IMR-90 (cell line): ENCODE measurements around the gene UQCC5. TPM values are rescaled to one million over a fixed set of nuclear protein-coding genes. Genes with fewer than 3 reads are reported as not detected.

Source experiments
- microRNA-seq, 2 experiments: library from miRNA; stranded (forward) in 1 of 2; unstranded in 1 of 2; fragments of 10-50 nt in 1 of 2; fragments of <30 nt in 1 of 2; gene quantifications in 1 of 2; microRNA quantifications in 1 of 2; one replicate each; pipeline versions ENCODE3 to v1.1.0; 2013 to 2020; ENCODE audit not compliant: insufficient read depth in 1 of 2, insufficient read length in 1 of 2, unreplicated experiment in 1 of 2
- polyA plus RNA-seq, 3 experiments: library from polyadenylated mRNA; depleted of rRNA; stranded (reverse); fragments of >200 nt; gene quantifications; 2 replicates each; pipeline ENCODE4 v1.2.3, GENCODE V29; 2012; ENCODE audit warnings: low replicate concordance in 1 of 3
- small RNA-seq, 5 experiments: library from RNA; depleted of rRNA; stranded (forward); fragments of <200 nt; gene quantifications; one replicate each; pipeline ENCODE3, GENCODE V24; 2012
- total RNA-seq: library from RNA; depleted of rRNA; stranded (reverse); fragments of >200 nt; gene quantifications from 2 replicates; pipeline ENCODE4 v1.2.3, GENCODE V29; 2012; rRNA removed

The UQCC5 gene
- total and polyA plus RNA-seq, 2 of the 4 experiments (the other 2 are of a cell fraction) = 1.1 to 16.9 TPM

Small RNA genes lying within 50 kb of the gene (microRNA-seq; reads per million reads assigned to microRNA genes)
- not detected for gene RNU6-856P (ENCODE audit: insufficient read depth, insufficient read length)
- not detected for gene RNU6ATAC16P (ENCODE audit: insufficient read depth, insufficient read length)

Small RNA genes lying within 50 kb of the gene (small RNA-seq; reads per million reads assigned to genes)
- gene RNU6-856P (0 reads per million in 5 experiments), gene RNU6ATAC16P (0 reads per million in 5 experiments)

Other genes starting within 250 kb of the UQCC5 start
- gene GLYCTK, start 248.8 kb upstream of the UQCC5 start, total RNA-seq = 6.4 and 6.8 TPM in 2 replicates
- 13.9 and 15.6 TPM in 2 replicates for gene GLYCTK, start 248.8 kb upstream of the UQCC5 start, polyA plus RNA-seq (2012; rRNA removed)
- gene DNAH1, start 220.3 kb upstream of the UQCC5 start, total RNA-seq = 1.7 and 2.0 TPM in 2 replicates
- 3.8 and 4.0 TPM in 2 replicates for gene DNAH1, start 220.3 kb upstream of the UQCC5 start, polyA plus RNA-seq (2012; rRNA removed)
- 35.0 and 36.4 TPM in 2 replicates for gene BAP1, start 126.6 kb upstream of the UQCC5 start, total RNA-seq
- 48.6 and 55.2 TPM in 2 replicates for gene BAP1, start 126.6 kb upstream of the UQCC5 start, polyA plus RNA-seq (2012; rRNA removed)
- 2.5 and 2.9 TPM in 2 replicates for gene PHF7, start 125.9 kb upstream of the UQCC5 start, total RNA-seq
- gene PHF7, start 125.9 kb upstream of the UQCC5 start, polyA plus RNA-seq (2012; rRNA removed) = 2.1 and 2.8 TPM in 2 replicates
- gene SEMA3G, start 91.5 kb upstream of the UQCC5 start, total RNA-seq = not detected in 2 replicates
- 0.04 and 0.07 TPM in 2 replicates for gene SEMA3G, start 91.5 kb upstream of the UQCC5 start, polyA plus RNA-seq (2012; rRNA removed)
- 1.1 and 1.3 TPM in 2 replicates for gene TNNC1, start 82.6 kb upstream of the UQCC5 start, total RNA-seq
- gene TNNC1, start 82.6 kb upstream of the UQCC5 start, polyA plus RNA-seq (2012; rRNA removed) = 4.0 and 4.6 TPM in 2 replicates
- 34.2 and 36.9 TPM in 2 replicates for gene NISCH, start 81.0 kb upstream of the UQCC5 start, total RNA-seq
- gene NISCH, start 81.0 kb upstream of the UQCC5 start, polyA plus RNA-seq (2012; rRNA removed) = 86.0 and 92.2 TPM in 2 replicates
- not detected in 2 replicates for gene STAB1, start 41.3 kb upstream of the UQCC5 start, total RNA-seq
- gene STAB1, start 41.3 kb upstream of the UQCC5 start, polyA plus RNA-seq (2012; rRNA removed) = 0.04 TPM in 1 of 2 replicates, not detected in the other
- gene NT5DC2, start 2.7 kb upstream of the UQCC5 start, total RNA-seq = 161 and 173 TPM in 2 replicates
- gene NT5DC2, start 2.7 kb upstream of the UQCC5 start, polyA plus RNA-seq (2012; rRNA removed) = 200 and 228 TPM in 2 replicates
- gene PBRM1, start 149.3 kb downstream of the UQCC5 start, total RNA-seq = 72.6 and 74.2 TPM in 2 replicates
- 16.5 and 16.6 TPM in 2 replicates for gene PBRM1, start 149.3 kb downstream of the UQCC5 start, polyA plus RNA-seq (2012; rRNA removed)
- gene GNL3, start 149.4 kb downstream of the UQCC5 start, total RNA-seq = 66.0 and 117 TPM in 2 replicates
- 69.7 and 90.4 TPM in 2 replicates for gene GNL3, start 149.4 kb downstream of the UQCC5 start, polyA plus RNA-seq (2012; rRNA removed)
- 65.3 and 87.8 TPM in 2 replicates for gene GLT8D1, start 169.2 kb downstream of the UQCC5 start, total RNA-seq
- gene GLT8D1, start 169.2 kb downstream of the UQCC5 start, polyA plus RNA-seq (2012; rRNA removed) = 114 and 124 TPM in 2 replicates
- 50.5 and 102 TPM in 2 replicates for gene SPCS1, start 169.5 kb downstream of the UQCC5 start, total RNA-seq
- gene SPCS1, start 169.5 kb downstream of the UQCC5 start, polyA plus RNA-seq (2012; rRNA removed) = 111 and 124 TPM in 2 replicates
- 16.9 and 24.7 TPM in 2 replicates for gene NEK4, start 234.3 kb downstream of the UQCC5 start, total RNA-seq
- gene NEK4, start 234.3 kb downstream of the UQCC5 start, polyA plus RNA-seq (2012; rRNA removed) = 6.6 and 10.3 TPM in 2 replicates
- gene ITIH1, start 241.0 kb downstream of the UQCC5 start, total RNA-seq = not detected in 2 replicates
- gene ITIH1, start 241.0 kb downstream of the UQCC5 start, polyA plus RNA-seq (2012; rRNA removed) = not detected in 2 replicates